Sigmoid colon (tissue), 7 donors: ENCODE measurements around the gene HIF1A. TPM values are rescaled to one million over a fixed set of nuclear protein-coding genes. Genes with fewer than 3 reads are reported as not detected.

ENCODE experiments used
- DNase-seq: peaks from one replicate; pipeline ENCODE4 v3.0.0-alpha.2; 2019
- H3K27ac ChIP-seq, 4 donors: fragments of 200-600 bp; sonication (generic); one replicate each; pipeline ENCODE4 v1.5.1; 2016 to 2019; ENCODE audit warnings: mild to moderate bottlenecking in 1 of 4
- H3K27me3 ChIP-seq, 3 donors: fragments of 200-600 bp; sonication (generic); one replicate each; pipeline ENCODE4 v1.5.1; 2019; ENCODE audit warnings: mild to moderate bottlenecking in 1 of 3
- H3K36me3 ChIP-seq, 4 donors: fragments of 200-600 bp; sonication (generic); one replicate each; pipeline ENCODE4 v1.5.1; 2016 to 2019
- H3K4me1 ChIP-seq, 4 donors: fragments of 200-600 bp; sonication (generic); one replicate each; pipeline ENCODE4 v1.5.1; 2017 to 2019
- H3K4me3 ChIP-seq, 4 donors: fragments of 200-600 bp; sonication (generic); one replicate each; pipeline ENCODE4 v1.5.1; 2017 to 2019; ENCODE audit warnings: mild to moderate bottlenecking in 2 of 4, moderate library complexity in 1 of 4
- H3K9me3 ChIP-seq, 4 donors: fragments of 200-600 bp in 3 of 4; sonication (generic) in 3 of 4; one replicate each; pipeline versions ENCODE4 v1.5.1 to v1.6.1; 2013 to 2019
- CTCF ChIP-seq, 4 experiments: fragments of 450-650 bp in 3 of 4; fragments of 200-600 bp in 1 of 4; IDR thresholded peaks; one replicate each; pipeline ENCODE4 v1.5.1; 2016 to 2019; ENCODE audit warnings: antibody characterized with exemption in 4 of 4, mild to moderate bottlenecking in 3 of 4, moderate library complexity in 2 of 4
- EP300 ChIP-seq, 4 donors: sonication (generic); formaldehyde crosslinking; IDR thresholded peaks; one replicate each; pipeline ENCODE4 v1.6.1; 2017; ENCODE audit warnings: antibody characterized with exemption in 4 of 4
- POLR2A ChIP-seq, 2 donors: fragments of 450-650 bp; IDR thresholded peaks; one replicate each; pipeline ENCODE4 v1.6.1; 2016; ENCODE audit warnings: antibody characterized with exemption in 2 of 2, mild to moderate bottlenecking in 2 of 2, moderate library complexity in 2 of 2
- POLR2AphosphoS5 ChIP-seq, 4 donors: sonication (generic); formaldehyde crosslinking; IDR thresholded peaks; one replicate each; pipeline ENCODE4 v1.6.1; 2017; ENCODE audit warnings: antibody characterized with exemption in 4 of 4
- WGBS, 2 donors: extraction: QIAGEN DNeasy Blood & Tissue Kit; methylation state at CpG; one replicate each; pipeline ENCODE4 v1.1.7; 2013; 5-methylcytosine and 5-hydroxymethylcytosine counted together
- intact Hi-C: fragments of 100-400 bp; cut with DNase I; formaldehyde crosslinking; loops from one replicate; pipeline ENCODE4 v1.15.1; 2023
- polyA plus RNA-seq, 3 donors: library from polyadenylated mRNA; stranded (reverse); fragments of 200-250 nt; gene quantifications; one replicate each; pipeline ENCODE4 v1.2.3, GENCODE V29; 2013
- total RNA-seq, 4 donors: library from RNA; depleted of rRNA; stranded (reverse); fragments of >200 nt; gene quantifications; one replicate each; pipeline ENCODE4 v1.1.0, GENCODE V29; 2016
- donor health status: healthy with polysubstance abuse.
- donor health status: Bipolar disorder and iron deficiency.
- donor health status: healthy.

Gene HIF1A
- total and polyA plus RNA-seq, 7 donors: 31.8 to 84.0 (median 61.7) TPM

- Histone ChIP-seq H3K9me3 (no peaks in the 10 kb centered on the region), H3K36me3 (peaks cover 0 to 54% (median 15%) of the 10 kb centered on the region in 4 donors), H3K4me1 (peaks cover 0 to 27% (median 14%) of the 10 kb centered on the region in 4 donors), H3K4me3 (no peak overlapping the region), H3K27me3 (no peaks in the 10 kb centered on the region), H3K27ac (no peak overlapping the region)
- intact Hi-C loops: no loop called here
- DNase-seq: no peak
- TF ChIP-seq EP300 (IDR thresholded peaks at IDR 0.05) (no peak), POLR2AphosphoS5 (IDR thresholded peaks at IDR 0.05) (no peak), POLR2A (IDR thresholded peaks at IDR 0.05) (no peak), CTCF (IDR thresholded peaks at IDR 0.05) (no peak)
- 84 to 93% methylated on average over 3 of the region's 3 CpGs for WGBS, 2 donors
Observed at GRCh38 chr14:61768240-61768639, 72.9 kb downstream of the HIF1A start.

- intact Hi-C loops: no loop called here
- peaks cover 0 to 13% (median 0%) of the 10 kb centered on the region in 4 donors for H3K4me1 ChIP-seq
- TF ChIP-seq EP300 (IDR thresholded peaks at IDR 0.05) (no peak), POLR2A (IDR thresholded peaks at IDR 0.05) (no peak), CTCF (IDR thresholded peaks at IDR 0.05) (no peak)
- H3K27me3 ChIP-seq: no peaks in the 10 kb centered on the region
- no peak overlapping the region for H3K27ac ChIP-seq
- peaks cover 0 to 69% (median 17%) of the 10 kb centered on the region in 4 donors for H3K36me3 ChIP-seq
- H3K4me3 ChIP-seq: no peak overlapping the region
- no peak for DNase-seq
- WGBS, 2 donors: 96 to 99% methylated on average over 3 of the region's 3 CpGs
- H3K9me3 ChIP-seq: no peaks in the 10 kb centered on the region
Observed at GRCh38 chr14:61769893-61770292, 74.6 kb downstream of the HIF1A start.

- H3K4me3 ChIP-seq: no peak overlapping the region
- no peak for TF ChIP-seq POLR2A (IDR thresholded peaks at IDR 0.05)
- TF ChIP-seq EP300 (IDR thresholded peaks at IDR 0.05): no peak
- intact Hi-C loops: no loop called here
- H3K4me1 ChIP-seq: no peaks in the 10 kb centered on the region
- no peak overlapping the region for H3K27ac ChIP-seq
- H3K9me3 ChIP-seq: no peaks in the 10 kb centered on the region
- H3K36me3 ChIP-seq: peaks cover 0 to 93% (median 23%) of the 10 kb centered on the region in 4 donors
- H3K27me3 ChIP-seq: no peaks in the 10 kb centered on the region
- DNase-seq: no peak
- WGBS, 2 donors: 99 to 100% methylated on average over 1 of the region's 1 CpG
Observed at GRCh38 chr14:61774861-61775260, 79.5 kb downstream of the HIF1A start.

- Histone ChIP-seq H3K4me3 (no peak overlapping the region), H3K4me1 (no peaks in the 10 kb centered on the region), H3K27me3 (no peaks in the 10 kb centered on the region), H3K36me3 (peaks cover 0 to 97% (median 21%) of the 10 kb centered on the region in 4 donors), H3K9me3 (no peaks in the 10 kb centered on the region), H3K27ac (no peak overlapping the region)
- no peak for DNase-seq
- WGBS, 2 donors: 69 to 84% methylated on average over 3 of the region's 3 CpGs
- TF ChIP-seq CTCF (IDR thresholded peaks at IDR 0.05): no peak
- TF ChIP-seq POLR2A (IDR thresholded peaks at IDR 0.05): no peak
- TF ChIP-seq EP300 (IDR thresholded peaks at IDR 0.05): no peak
- TF ChIP-seq POLR2AphosphoS5 (IDR thresholded peaks at IDR 0.05): no peak
- intact Hi-C loops: no loop called here
Observed at GRCh38 chr14:61780125-61780524, 84.8 kb downstream of the HIF1A start.

- H3K27ac ChIP-seq: no peak overlapping the region
- H3K36me3 ChIP-seq: peaks cover 0 to 31% (median 0%) of the 10 kb centered on the region in 4 donors
- no peaks in the 10 kb centered on the region for H3K9me3 ChIP-seq
- no peaks in the 10 kb centered on the region for H3K4me1 ChIP-seq
- no peaks in the 10 kb centered on the region for H3K27me3 ChIP-seq
- H3K4me3 ChIP-seq: no peak overlapping the region
- WGBS, 2 donors: 95 to 96% methylated on average over 5 of the region's 5 CpGs
- intact Hi-C loops: no loop called here
- TF ChIP-seq POLR2A (IDR thresholded peaks at IDR 0.05) (no peak), EP300 (IDR thresholded peaks at IDR 0.05) (no peak), POLR2AphosphoS5 (IDR thresholded peaks at IDR 0.05) (no peak), CTCF (IDR thresholded peaks at IDR 0.05) (no peak)
- DNase-seq: no peak
Observed at GRCh38 chr14:61797309-61797708, 102.0 kb downstream of the HIF1A start.

Other genes starting within 250 kb of the HIF1A start
- 1 to 10 TPM; 4.1 to 7.8 (median 7.0) TPM for gene SNAPC1, start 66.9 kb downstream of the HIF1A start, total RNA-seq
- gene SNAPC1, start 66.9 kb downstream of the HIF1A start, polyA plus RNA-seq: 1 to 10 TPM in 2 of 3 donors, under 1 TPM in 1; 0.92 to 3.1 (median 1.2) TPM
- gene SYT16, start 117.2 kb downstream of the HIF1A start, total RNA-seq: under 1 TPM in 3 of 4 donors, not detected in 1; under 0.01 TPM
- under 1 TPM in 1 of 3 donors, not detected in 2; 0.03 TPM for gene SYT16, start 117.2 kb downstream of the HIF1A start, polyA plus RNA-seq